H1 (cell line): ENCODE measurements around the gene CYP39A1. TPM values are rescaled to one million over a fixed set of nuclear protein-coding genes. Genes with fewer than 3 reads are reported as not detected.

Source experiments
- POLR2A ChIP-seq, 2 experiments: IDR thresholded peaks; 1 replicate in 1 of 2; 2 replicates in 1 of 2; pipeline ENCODE4 v1.6.1; 2011; ENCODE audit warnings: low read depth in 2 of 2, low read length in 2 of 2, mild to moderate bottlenecking in 2 of 2; ENCODE audit errors: control extremely low read depth in 1 of 2
- TAF7 ChIP-seq: optimal IDR thresholded peaks from 2 replicates; pipeline ENCODE3; 2011; ENCODE audit warnings: low read depth, mild to moderate bottlenecking, inconsistent platforms, low read length, moderate library complexity, borderline replicate concordance
- polyA plus RNA-seq, 7 experiments: library from polyadenylated mRNA; depleted of rRNA in 3 of 7; stranded (reverse) in 5 of 7; unstranded in 2 of 7; fragments of >200 nt in 5 of 7; fragments of 200-250 nt in 2 of 7; gene quantifications; 1 replicate in 5 of 7; 2 replicates in 1 of 7; 4 replicates in 1 of 7; pipeline versions ENCODE4 v1.2.1 to v1.2.3, GENCODE V29; 2011 to 2013; ENCODE audit warnings: missing spikeins in 2 of 7, mixed read lengths in 2 of 7
- total RNA-seq: library from RNA; stranded (reverse); fragmentation: NEBNext Ultra II Directional; extraction: Animal tissue kit (Norgen Biotek cat#: 25700); gene quantifications from 2 replicates; pipeline ENCODE4 v1.2.1, GENCODE V29; 2021

Gene CYP39A1
- total and polyA plus RNA-seq, 2 of the 8 experiments (the other 6 are each of a cell fraction or from before 2014, with no cell fraction given) = 0.71 to 2.4 TPM

DNA sequence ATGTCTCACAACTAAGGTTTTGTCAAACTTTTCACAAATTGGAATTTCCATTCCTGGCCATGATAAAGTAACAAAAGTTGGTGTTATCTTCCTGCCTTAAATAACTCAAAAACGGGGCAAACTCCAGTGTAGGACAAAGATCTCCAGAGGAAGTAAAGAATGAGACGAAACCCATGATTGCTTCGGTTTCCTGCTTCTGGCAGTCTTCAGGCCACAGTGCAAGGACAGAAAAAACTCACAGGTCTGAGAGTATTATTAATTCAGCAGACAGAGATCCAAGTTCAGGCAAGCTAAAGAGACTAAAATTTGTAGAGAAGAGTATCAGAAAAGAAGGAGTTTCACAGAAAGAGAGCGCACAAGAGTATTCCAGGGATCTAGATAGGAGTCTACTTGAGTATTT, 96.6 kb downstream of the CYP39A1 start (continued):
- no peak for TF ChIP-seq TAF7
- no peak for TF ChIP-seq POLR2A (IDR thresholded peaks at IDR 0.05; ENCODE audit: control extremely low read depth in 1 of 2, low read depth in 2 of 2, low read length in 2 of 2)
